Left cardiac atrium (tissue), 4 donors: ENCODE data around the gene MYOD1. TPM values are rescaled to one million over a fixed set of nuclear protein-coding genes. Genes with fewer than 3 reads are reported as not detected.

Experiments
- ATAC-seq, 2 donors: fragments of 200-7000 bp; cut with Tn5 transposase; one replicate each; pipeline ENCODE4 v1.9.1; 2020; ENCODE audit warnings: mild to moderate bottlenecking in 2 of 2, moderate library complexity in 2 of 2
- DNase-seq: peaks from one replicate; pipeline ENCODE4 v3.0.0-alpha.2; 2020
- intact Hi-C, 2 donors: fragments of 100-400 bp; cut with DNase I; formaldehyde crosslinking; loops; one replicate each; pipeline versions ENCODE4 v1.14.1 to v1.15.1; 2022 to 2023
- total RNA-seq, 2 donors: library from RNA; stranded (reverse); fragmentation: NEBNext Ultra II Directional; extraction: Animal tissue kit (Norgen Biotek cat#: 25700); gene quantifications; one replicate each; pipeline ENCODE4 v1.2.1, GENCODE V29; 2021
- donor health status: DM: no; HTN: yes; CAD: no.
- donor health status: DM: no; HTN: yes; CAD: no; lungs with severe emphysema.
- donor health status: DM: yes; HTN: yes; CAD: no.
- donor health status: Dilated cardiomyopathy.

MYOD1 gene
- total RNA-seq, 2 donors from 2014 or later, result not detected

- DNase-seq (no peak), ATAC-seq (no peak)
- intact Hi-C loops, result no loop called here
Observed at GRCh38 chr11:17730137-17730536, 10.8 kb downstream of the MYOD1 start.

DNA sequence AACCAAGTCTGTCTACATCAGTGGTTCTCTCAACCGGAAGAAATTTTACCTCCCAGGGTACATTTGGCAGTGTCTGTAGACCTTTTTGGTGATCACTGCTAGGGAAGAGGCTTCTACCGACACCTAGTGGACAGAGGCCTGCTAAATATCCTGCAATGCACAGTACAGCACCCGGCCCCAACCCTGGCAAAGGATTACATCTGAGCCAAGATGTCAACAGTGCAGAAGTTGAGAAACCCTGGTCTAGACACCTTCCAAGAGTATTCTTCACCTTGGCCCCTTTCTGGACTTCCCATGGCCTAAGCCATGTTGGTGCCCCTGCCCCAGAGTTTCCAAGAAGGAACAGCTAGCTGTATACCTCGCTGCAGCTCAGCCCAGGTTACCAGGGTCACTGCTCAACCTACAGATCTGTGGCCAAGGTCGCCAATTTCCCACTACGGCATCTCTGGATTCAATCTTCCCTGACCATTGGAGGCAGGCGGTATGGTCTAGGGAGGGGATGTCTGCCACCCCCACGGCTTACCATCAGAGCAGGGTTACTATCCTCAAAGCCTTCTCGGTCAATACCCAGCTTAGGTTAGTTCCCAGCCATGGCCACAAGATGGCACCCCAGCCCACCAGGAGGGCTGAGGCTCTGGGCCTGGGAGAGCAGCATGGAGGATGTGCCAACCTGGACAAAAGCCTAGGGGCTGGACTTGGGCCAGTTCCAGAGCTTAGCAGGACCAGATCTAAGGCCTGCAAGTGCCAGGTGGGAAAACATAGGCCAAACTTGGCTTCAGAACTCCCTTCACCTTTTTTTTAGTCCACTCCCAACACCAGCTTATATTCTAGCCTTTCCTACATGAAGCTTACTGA, 11.5 kb downstream of the MYOD1 start:
- intact Hi-C loops, result loop anchor here in 1 of 2 donors (1.0 kb wide), 1 partner anchor 247 kb away; no protein-coding TSS in a partner anchor
- ATAC-seq (peak; percentile 82 to 88), DNase-seq (peak; percentile 80)

DNA sequence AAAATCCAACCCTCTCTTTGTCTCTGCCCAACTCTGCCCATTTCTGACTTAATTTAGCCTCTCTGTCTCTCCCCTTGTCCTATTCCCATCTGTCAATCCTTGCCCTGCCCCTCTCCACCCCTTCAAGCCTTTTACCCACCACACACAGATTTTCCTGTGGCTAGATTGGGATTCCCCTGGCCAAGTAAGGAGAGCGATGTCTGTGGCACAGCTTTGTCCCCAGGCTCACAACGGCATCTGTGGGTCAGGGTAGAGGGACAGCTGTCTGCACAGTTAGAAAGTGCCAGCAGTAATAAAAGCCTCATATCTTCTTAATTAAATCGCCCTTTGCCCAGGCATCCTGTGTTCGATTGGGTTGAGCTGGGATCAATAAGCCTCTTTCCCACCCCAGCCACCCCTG, 13.9 kb downstream of the MYOD1 start:
- ATAC-seq (no peak), DNase-seq (no peak)
- intact Hi-C loops, result loop anchor here in 1 of 2 donors (2.0 kb wide), 1 partner anchor 246 kb away; no protein-coding TSS in a partner anchor

DNA sequence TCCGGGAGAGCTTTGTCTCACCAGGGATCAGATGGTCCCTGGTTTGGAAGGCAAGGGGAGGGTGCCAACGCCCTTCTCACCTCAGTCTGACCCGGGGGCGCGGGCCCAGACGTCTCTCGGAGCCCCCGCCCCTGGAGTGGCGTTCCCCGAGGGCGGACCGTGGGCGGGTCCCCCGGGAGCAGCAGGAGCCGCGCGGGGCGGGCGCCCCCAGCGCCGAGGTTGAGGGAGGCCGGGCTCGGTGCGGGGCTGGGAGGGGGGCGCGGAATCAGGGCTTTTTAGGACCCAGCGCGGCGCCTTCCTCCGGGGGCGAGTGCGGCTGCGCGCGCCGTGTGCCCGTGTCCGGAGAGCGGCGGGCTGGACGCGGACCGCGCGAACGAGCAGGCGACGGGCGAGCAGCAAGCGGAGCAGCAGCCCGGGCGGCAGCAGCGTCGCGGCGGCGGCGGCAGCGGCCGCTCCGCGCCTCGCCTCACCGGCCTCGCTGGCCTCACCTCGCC, 15.1 kb downstream of the MYOD1 start, which contains the start of gene KCNC1:
KCNC1 (plus strand) TSS at position 364 of the 494 bp plus-strand sequence. CDS start 1,222 bp downstream, outside the sequence.
- peak; percentile 29 to 53 for ATAC-seq
- intact Hi-C loops, result no loop called here
- DNase-seq, result no peak

- intact Hi-C loops, result loop anchor here in 1 of 2 donors (5.0 kb wide), 1 partner anchor 133 kb away; no protein-coding TSS in a partner anchor
- ATAC-seq (peak; percentile 86 to 87), DNase-seq (peak; percentile 82)
Observed at GRCh38 chr11:17734986-17735817, 15.8 kb downstream of the MYOD1 start.

DNA sequence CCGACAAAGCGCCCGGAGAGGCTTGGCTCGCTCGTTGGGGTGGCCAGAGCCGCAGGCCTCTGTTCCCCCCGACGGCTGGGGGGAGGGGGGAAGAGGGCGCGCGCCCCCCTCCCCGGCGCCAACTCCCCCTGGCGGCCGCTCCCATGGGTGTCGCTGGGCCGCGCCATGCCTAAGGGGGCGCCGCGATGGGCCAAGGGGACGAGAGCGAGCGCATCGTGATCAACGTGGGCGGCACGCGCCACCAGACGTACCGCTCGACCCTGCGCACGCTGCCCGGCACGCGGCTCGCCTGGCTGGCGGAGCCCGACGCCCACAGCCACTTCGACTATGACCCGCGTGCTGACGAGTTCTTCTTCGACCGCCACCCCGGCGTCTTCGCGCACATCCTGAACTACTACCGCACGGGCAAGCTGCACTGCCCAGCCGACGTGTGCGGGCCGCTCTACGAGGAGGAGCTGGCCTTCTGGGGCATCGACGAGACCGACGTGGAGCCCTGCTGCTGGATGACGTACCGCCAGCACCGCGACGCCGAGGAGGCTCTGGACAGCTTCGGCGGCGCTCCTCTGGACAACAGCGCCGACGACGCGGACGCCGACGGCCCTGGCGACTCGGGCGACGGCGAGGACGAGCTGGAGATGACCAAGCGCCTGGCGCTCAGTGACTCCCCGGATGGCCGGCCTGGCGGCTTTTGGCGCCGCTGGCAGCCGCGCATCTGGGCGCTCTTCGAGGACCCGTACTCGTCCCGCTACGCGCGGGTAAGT, 16.6 kb downstream of the MYOD1 start:
- no peak for DNase-seq
- no peak for ATAC-seq
- intact Hi-C loops, result loop anchor here in 1 of 2 donors (5.0 kb wide), 1 partner anchor 134 kb away; no protein-coding TSS in a partner anchor

GRCh38 chr11:17736579-17736893, 17.2 kb downstream of the MYOD1 start:
- ATAC-seq, result no peak
- intact Hi-C loops, result loop anchor here in 1 of 2 donors (5.0 kb wide), 1 partner anchor 134 kb away; no protein-coding TSS in a partner anchor
- no peak for DNase-seq

GRCh38 chr11:17736930-17737817, 17.8 kb downstream of the MYOD1 start:
- ATAC-seq (no peak), DNase-seq (no peak)
- intact Hi-C loops, result loop anchor here in 1 of 2 donors (5.0 kb wide), 1 partner anchor 135 kb away; no protein-coding TSS in a partner anchor

DNA sequence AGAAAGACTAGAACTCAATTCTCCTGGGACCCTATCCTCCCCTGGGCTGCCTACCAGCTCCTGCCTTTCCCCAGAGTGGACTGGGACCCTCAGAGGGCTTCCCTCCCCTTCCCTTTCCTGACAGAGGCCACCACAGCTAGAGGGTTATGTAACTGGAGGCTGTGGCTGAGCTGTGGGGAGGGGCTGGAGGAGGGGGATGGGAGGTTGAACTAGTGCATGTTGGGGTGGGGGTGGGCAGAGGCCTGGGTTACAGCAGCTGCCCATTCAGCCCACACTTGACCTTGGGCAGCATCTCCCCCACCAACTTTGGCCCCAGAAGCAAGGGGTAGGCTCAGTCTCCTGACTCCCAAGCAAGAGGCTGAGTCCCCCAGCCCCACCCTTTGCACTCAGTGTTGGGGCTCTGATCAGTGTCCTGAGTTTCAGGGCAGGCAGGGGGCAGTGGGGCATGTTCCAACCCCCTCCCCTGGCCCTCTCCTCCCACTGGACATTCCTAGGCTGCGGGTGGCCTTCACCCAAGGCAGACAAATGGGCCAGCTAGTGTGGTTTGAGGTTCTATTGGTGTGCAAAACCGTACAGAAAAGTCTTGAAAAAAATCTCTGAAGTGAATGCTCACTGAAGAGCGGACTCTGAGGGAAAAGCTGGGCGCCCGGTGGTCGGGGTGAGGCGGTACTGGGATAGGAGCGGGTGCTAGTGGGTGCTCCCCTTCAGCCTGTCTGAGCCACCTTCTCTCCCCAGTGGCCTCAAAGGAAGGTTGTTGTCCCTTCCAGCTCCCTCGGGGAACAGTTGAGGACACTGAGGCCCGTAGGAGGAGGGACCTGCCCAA, 19.0 kb downstream of the MYOD1 start:
- DNase-seq, result no peak
- intact Hi-C loops, result loop anchor here in 1 of 2 donors (5.0 kb wide), 1 partner anchor 136 kb away; no protein-coding TSS in a partner anchor

DNA sequence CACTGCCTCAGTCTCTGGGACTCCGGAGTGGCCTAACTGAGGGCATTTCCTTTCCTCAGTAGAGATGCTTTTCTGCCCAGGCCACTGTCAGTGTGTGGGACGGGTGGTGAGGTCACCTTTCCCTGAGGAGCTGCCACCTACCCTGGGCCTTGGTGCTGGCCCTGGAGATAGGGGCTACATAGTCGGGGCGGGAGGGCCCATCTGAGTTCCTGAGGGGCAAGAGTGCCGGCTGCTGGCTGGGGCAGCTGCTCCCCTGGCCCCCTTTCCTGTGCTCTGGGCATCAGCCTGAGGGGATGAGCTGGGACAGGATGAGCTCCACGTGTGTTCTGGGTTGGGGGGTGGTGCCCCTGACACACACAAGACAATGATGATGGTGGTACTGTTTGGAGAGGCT, 20.6 kb downstream of the MYOD1 start:
- ATAC-seq, result no peak
- DNase-seq, result no peak
- intact Hi-C loops, result loop anchor here in 1 of 2 donors (5.0 kb wide), 1 partner anchor 138 kb away; no protein-coding TSS in a partner anchor

More for the DNA sequence above, 19.0 kb downstream of the MYOD1 start:
- no peak for ATAC-seq

DNA sequence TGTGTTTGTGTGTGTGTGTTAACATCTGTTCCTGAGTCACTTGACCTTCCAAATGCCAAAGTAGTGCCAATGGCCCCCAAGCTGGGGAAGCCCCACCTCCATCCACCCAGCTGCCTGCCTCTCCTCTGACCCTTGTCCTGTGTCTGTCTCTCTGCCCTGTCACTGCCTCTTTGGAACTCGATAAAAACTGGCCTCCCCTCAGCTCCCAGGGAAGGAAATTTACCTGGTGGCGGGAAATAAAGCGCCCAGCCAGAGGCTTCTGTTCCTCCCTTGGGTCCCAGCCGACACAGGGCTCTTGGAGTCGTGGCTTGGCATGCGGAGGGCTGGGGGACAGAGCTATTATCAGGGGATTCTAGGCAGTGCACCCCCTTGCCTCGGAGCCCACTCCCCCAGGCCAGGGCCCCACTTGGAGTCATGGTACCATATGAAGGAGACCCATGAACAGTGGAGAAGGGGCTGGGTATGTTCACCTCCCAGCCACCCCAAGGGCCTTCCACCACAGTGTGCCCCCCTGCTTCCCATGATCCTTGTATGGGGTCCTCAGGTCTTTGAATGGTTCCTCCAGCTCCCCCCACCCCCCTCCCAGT, 21.4 kb downstream of the MYOD1 start:
- DNase-seq (no peak), ATAC-seq (no peak)
- intact Hi-C loops, result no loop called here

DNA sequence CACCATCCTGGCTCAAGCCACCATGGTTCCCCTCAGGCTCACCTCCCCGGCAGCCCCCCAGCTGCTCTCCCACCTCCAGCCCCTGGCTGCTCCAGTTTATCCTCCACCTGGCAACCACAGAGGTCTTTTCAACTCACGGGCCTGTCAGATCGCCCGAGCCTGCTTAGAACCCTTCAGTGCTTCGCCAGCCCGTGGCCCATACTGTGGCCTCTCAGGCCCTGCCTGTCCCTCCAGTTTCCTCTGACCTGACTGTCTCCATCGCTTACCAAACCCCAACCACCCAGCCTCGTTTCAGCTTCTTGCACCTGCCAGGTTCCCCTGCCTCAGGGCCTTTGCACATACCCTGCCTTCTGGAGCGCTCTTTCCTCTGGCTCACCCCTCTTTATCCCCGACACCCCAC, 22.1 kb downstream of the MYOD1 start:
- DNase-seq (no peak), ATAC-seq (no peak)
- intact Hi-C loops, result no loop called here

DNA sequence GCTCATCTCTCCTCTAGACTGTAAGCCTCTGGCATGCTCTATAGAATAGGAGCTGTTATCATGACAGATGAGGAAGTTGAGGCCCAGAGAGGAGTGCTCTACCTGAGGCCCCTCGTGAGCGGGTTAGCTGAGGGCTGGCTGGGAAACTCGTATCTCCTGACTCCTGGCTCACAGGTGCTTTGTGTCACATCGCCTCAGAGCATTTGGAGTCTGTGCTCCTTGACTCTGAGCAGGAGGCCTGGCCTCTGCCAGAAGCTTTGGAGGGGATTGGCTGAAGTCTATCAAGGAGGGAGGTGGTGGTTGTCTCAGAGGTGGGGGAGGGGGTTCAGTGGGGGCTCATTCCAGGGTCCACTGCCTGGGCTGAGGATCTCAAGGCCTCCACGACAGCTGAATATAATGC, 22.6 kb downstream of the MYOD1 start:
- DNase-seq, result no peak
- intact Hi-C loops, result no loop called here
- ATAC-seq, result no peak

DNA sequence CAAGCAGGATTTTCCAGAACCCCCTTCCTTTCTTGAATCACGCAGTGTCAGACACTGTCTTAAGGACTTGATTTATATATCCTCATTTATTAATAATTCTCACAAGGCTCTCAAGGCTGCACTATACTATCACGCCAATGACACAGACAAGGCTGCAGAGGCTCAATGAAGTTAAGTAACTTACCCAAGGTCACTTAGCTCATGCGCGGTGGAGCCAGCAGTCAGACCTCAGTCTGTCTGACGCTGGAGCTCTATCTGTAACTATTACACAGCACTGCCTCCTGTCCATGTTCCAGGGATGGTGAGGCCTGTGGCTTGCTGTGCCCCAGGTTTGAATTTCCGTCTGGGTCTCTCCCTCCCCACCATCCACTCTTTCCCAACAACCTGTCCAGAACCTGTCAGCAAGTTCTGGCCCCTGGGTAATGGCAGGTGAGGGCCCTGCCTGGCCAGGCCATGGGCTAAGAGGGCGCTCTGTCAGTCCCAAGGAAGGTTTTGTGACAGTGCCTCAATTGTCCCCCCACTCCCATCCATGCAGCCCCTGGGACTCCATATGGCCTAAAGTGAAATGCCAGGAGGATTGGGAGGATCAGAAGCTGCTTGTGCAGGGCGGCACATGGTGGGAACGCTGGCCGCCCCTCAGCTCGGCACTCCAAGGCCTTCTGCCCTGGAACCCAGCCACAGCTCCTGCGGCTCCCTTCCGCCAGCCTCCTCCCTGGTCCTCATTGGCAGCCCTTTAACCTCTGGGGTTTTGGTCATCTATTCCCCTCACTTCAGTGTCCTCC, 23.8 kb downstream of the MYOD1 start:
- peak; percentile 5 for DNase-seq

GRCh38 chr11:17743808-17744119, 24.4 kb downstream of the MYOD1 start:
- intact Hi-C loops, result no loop called here
- DNase-seq, result peak; percentile 1
- ATAC-seq, result peak in 1 of 2 donors; percentile 47

More for the DNA sequence above, 23.8 kb downstream of the MYOD1 start:
- ATAC-seq, result no peak
- intact Hi-C loops, result no loop called here
